H9 (cell line): Measurements from ENCODE around the gene ZNF17. TPM values are rescaled to one million over a fixed set of nuclear protein-coding genes. Genes with fewer than 3 reads are reported as not detected.

ENCODE experiments used
- DNase-seq: peaks from one replicate; pipeline ENCODE4 v3.0.0-alpha.2; 2017
- H2AFZ ChIP-seq: one replicate; pipeline ENCODE4 v1.6.1; 2013; ENCODE audit warnings: mild to moderate bottlenecking, low read length, control low read depth, moderate library complexity
- H2AK5ac ChIP-seq: 2 replicates; pipeline ENCODE4 v1.6.1; 2013; ENCODE audit warnings: low read length, control low read depth, mixed read lengths; ENCODE audit not compliant: insufficient read length
- H2BK120ac ChIP-seq: one replicate; pipeline ENCODE4 v1.6.1; 2013; ENCODE audit warnings: low read depth, mild to moderate bottlenecking, low read length, control low read depth, inconsistent platforms; ENCODE audit not compliant: poor library complexity, severe bottlenecking
- H2BK12ac ChIP-seq: 2 replicates; pipeline ENCODE4 v1.6.1; 2013; ENCODE audit warnings: low read length, control low read depth, mixed read lengths, low read depth; ENCODE audit not compliant: insufficient read length
- H2BK15ac ChIP-seq: 2 replicates; pipeline ENCODE4 v1.6.1; 2013; ENCODE audit warnings: low read depth, low read length, control low read depth
- H2BK20ac ChIP-seq: one replicate; pipeline ENCODE4 v1.6.1; 2013; ENCODE audit warnings: low read depth, mild to moderate bottlenecking, low read length, control low read depth, inconsistent platforms; ENCODE audit not compliant: poor library complexity, severe bottlenecking
- H2BK5ac ChIP-seq: 2 replicates; pipeline ENCODE4 v1.6.1; 2013; ENCODE audit warnings: low read length, control low read depth, mixed read lengths; ENCODE audit not compliant: insufficient read length
- H3K14ac ChIP-seq: 2 replicates; pipeline ENCODE4 v1.6.1; 2013; ENCODE audit warnings: low read length, control low read depth; ENCODE audit not compliant: insufficient read depth
- H3K18ac ChIP-seq: 2 replicates; pipeline ENCODE4 v1.6.1; 2013; ENCODE audit warnings: low read depth, mild to moderate bottlenecking, mixed read lengths, low read length, control low read depth; ENCODE audit not compliant: insufficient read length
- H3K23ac ChIP-seq: 2 replicates; pipeline ENCODE4 v1.6.1; 2013; ENCODE audit warnings: low read length, control low read depth, mixed read lengths, low read depth; ENCODE audit not compliant: insufficient read length
- H3K23me2 ChIP-seq: 2 replicates; pipeline ENCODE4 v1.6.1; 2013; ENCODE audit warnings: low read depth, mild to moderate bottlenecking, mixed read lengths, low read length, control low read depth; ENCODE audit not compliant: insufficient read length, poor library complexity, severe bottlenecking
- H3K27ac ChIP-seq: 2 replicates; pipeline ENCODE4 v1.5.1; 2013; ENCODE audit warnings: low read length, control low read depth, mixed read lengths, low read depth; ENCODE audit not compliant: insufficient read length
- H3K27me3 ChIP-seq: 2 replicates; pipeline ENCODE4 v1.6.1; 2013; ENCODE audit warnings: low read length, control low read depth, inconsistent platforms; ENCODE audit not compliant: insufficient read depth
- H3K4ac ChIP-seq: 2 replicates; pipeline ENCODE4 v1.6.1; 2013; ENCODE audit warnings: low read depth, mild to moderate bottlenecking, control low read depth, inconsistent platforms, low read length, moderate library complexity
- H3K4me1 ChIP-seq: 2 replicates; pipeline ENCODE4 v1.6.1; 2013; ENCODE audit warnings: low read length, control low read depth, inconsistent platforms; ENCODE audit not compliant: insufficient read depth
- H3K4me2 ChIP-seq: 2 replicates; pipeline ENCODE4 v1.6.1; 2013; ENCODE audit warnings: low read length, control low read depth, mixed read lengths; ENCODE audit not compliant: insufficient read length, insufficient read depth
- H3K56ac ChIP-seq: 2 replicates; pipeline ENCODE4 v1.6.1; 2013; ENCODE audit warnings: low read depth, mild to moderate bottlenecking, mixed read lengths, low read length, control low read depth; ENCODE audit not compliant: insufficient read length
- H3K79me1 ChIP-seq: 2 replicates; pipeline ENCODE4 v1.6.1; 2013; ENCODE audit warnings: low read depth, mild to moderate bottlenecking, moderate library complexity, low read length, control low read depth, inconsistent platforms; ENCODE audit not compliant: insufficient read depth, poor library complexity, severe bottlenecking
- H3K79me2 ChIP-seq: 2 replicates; pipeline ENCODE4 v1.6.1; 2013; ENCODE audit warnings: low read length, control low read depth, inconsistent platforms; ENCODE audit not compliant: insufficient read depth
- H3K9ac ChIP-seq: 2 replicates; pipeline ENCODE4 v1.6.1; 2013; ENCODE audit warnings: low read length, control low read depth, mixed read lengths; ENCODE audit not compliant: insufficient read length; ENCODE audit errors: extremely low read depth
- H3K9me3 ChIP-seq: one replicate; pipeline ENCODE4 v1.6.1; 2013; ENCODE audit warnings: low read depth, low read length, inconsistent platforms; ENCODE audit not compliant: control insufficient read depth
- H3T11ph ChIP-seq: one replicate; pipeline ENCODE4 v1.6.1; 2013; ENCODE audit warnings: mild to moderate bottlenecking, low read length, control low read depth, inconsistent platforms
- H4K20me1 ChIP-seq: one replicate; pipeline ENCODE4 v1.6.1; 2013; ENCODE audit not compliant: control insufficient read depth, insufficient read length, insufficient read depth
- H4K5ac ChIP-seq: 2 replicates; pipeline ENCODE4 v1.6.1; 2013; ENCODE audit warnings: low read depth, mild to moderate bottlenecking, mixed read lengths, low read length, control low read depth; ENCODE audit not compliant: insufficient read length
- H4K8ac ChIP-seq: replicated peaks from 2 replicates; pipeline ENCODE4 v1.6.1; 2013; ENCODE audit warnings: low read length, control low read depth, mixed read lengths, low read depth; ENCODE audit not compliant: insufficient read length
- H4K91ac ChIP-seq: 2 replicates; pipeline ENCODE4 v1.6.1; 2013; ENCODE audit warnings: low read depth, mild to moderate bottlenecking, moderate library complexity, mixed read lengths, low read length, control low read depth; ENCODE audit not compliant: insufficient read length
- H3K27ac Mint-ChIP-seq, 3 experiments: 2 replicates in 2 of 3; 3 replicates in 1 of 3; pipeline ENCODE4 v1.8.0; 2020 to 2021; ENCODE audit warnings: mixed read lengths in 3 of 3, mild to moderate bottlenecking in 1 of 3, moderate library complexity in 1 of 3
- H3K27me3 Mint-ChIP-seq: 2 replicates; pipeline ENCODE4 v1.8.0; 2021; ENCODE audit warnings: low read depth, mild to moderate bottlenecking, moderate library complexity, mixed read lengths
- H3K36me3 Mint-ChIP-seq, 3 experiments: 2 replicates in 2 of 3; 3 replicates in 1 of 3; pipeline ENCODE4 v1.8.0; 2020 to 2021; ENCODE audit warnings: low read depth in 3 of 3, mixed read lengths in 3 of 3; ENCODE audit not compliant: insufficient read depth in 1 of 3
- H3K4me1 Mint-ChIP-seq, 2 experiments: 2 replicates each; pipeline ENCODE4 v1.8.0; 2020; ENCODE audit warnings: mixed read lengths in 2 of 2
- H3K4me3 Mint-ChIP-seq, 2 experiments: 2 replicates in 1 of 2; 3 replicates in 1 of 2; pipeline ENCODE4 v1.8.0; 2020 to 2021; ENCODE audit warnings: mild to moderate bottlenecking in 2 of 2, mixed read lengths in 2 of 2, moderate library complexity in 1 of 2
- H3K9me3 Mint-ChIP-seq, 2 experiments: 2 replicates in 1 of 2; 3 replicates in 1 of 2; pipeline ENCODE4 v1.8.0; 2020; ENCODE audit warnings: mild to moderate bottlenecking in 2 of 2, mixed read lengths in 2 of 2, moderate library complexity in 1 of 2
- WGBS: extraction: QIAGEN DNeasy Blood & Tissue Kit; methylation state at CpG from one replicate; pipeline ENCODE4 v1.1.7; 2013; ENCODE audit warnings: missing lambda C conversion rate, low lambda C conversion rate, mixed read lengths; ENCODE audit not compliant: insufficient read length; ENCODE audit errors: extremely low coverage; 5-methylcytosine and 5-hydroxymethylcytosine counted together
- total RNA-seq: library from RNA; stranded (reverse); gene quantifications from 2 replicates; pipeline ENCODE4 v1.2.1, GENCODE V29; 2021
- TF ChIP-seq, protein P1 (sequence below): fragments of 200-600 bp; sonication (generic); conservative IDR thresholded peaks from 3 replicates; pipeline ENCODE4 v1.8.0; 2021; ENCODE audit warnings: antibody characterized with exemption, mild to moderate bottlenecking

The ZNF17 gene
- total RNA-seq, 1 experiment from 2014 or later = 16.3 TPM

DNA sequence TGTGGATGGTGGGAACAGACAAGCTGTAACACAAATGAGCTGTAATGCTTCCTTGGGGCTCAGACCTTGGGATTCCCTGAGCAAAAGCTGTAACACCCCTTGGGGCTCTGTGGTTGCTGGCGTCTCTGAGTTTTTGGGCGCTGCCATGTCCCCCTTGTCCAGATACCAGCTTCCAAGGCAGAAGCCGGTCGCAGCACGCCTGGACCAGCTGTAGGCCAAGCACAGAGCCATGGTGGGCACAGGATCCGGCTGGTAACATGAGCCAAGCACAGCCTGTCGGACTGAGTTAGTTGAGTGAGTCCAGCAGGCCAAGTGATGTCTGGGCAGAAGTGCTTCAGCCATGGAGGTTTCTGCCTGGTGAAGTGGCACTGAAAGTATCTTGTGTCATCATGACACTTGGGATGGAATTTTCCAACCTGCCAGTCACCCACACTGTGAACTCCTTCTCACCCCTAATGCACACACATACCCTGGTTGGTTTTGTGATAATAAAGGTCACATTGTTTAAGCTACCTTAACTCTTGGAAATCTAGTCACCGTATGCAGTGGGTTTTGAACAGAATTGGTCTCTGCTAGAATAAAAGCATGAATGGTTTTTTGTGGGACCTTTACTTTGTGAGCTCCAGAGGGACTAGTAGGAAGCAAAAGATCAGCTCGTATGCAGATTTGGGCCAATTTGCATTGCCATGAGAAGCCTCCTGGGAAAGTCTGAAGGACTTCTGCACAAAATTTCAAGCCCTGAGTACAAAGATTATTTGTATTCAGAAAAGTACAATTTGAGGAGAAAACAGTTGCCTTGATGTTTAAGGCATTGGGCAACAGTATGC, 7.0 kb upstream of the ZNF17 start:
- Histone ChIP-seq H3K27me3 (no peaks in the 10 kb centered on the region), H3K56ac (no peak overlapping the region), H3T11ph (no peak overlapping the region), H4K5ac (no peak overlapping the region), H2BK20ac (no peak overlapping the region), H4K8ac (no peak overlapping the region), H2AFZ (no peak overlapping the region), H4K20me1 (no peaks in the 10 kb centered on the region), H2BK120ac (no peak overlapping the region), H3K79me1 (no peaks in the 10 kb centered on the region), H3K79me2 (no peaks in the 10 kb centered on the region), H4K91ac (no peak overlapping the region), H3K14ac (no peak overlapping the region), H3K9ac (no peak overlapping the region), H3K18ac (no peak overlapping the region), H2BK12ac (no peak overlapping the region), H3K27ac (no peak overlapping the region), H3K23ac (no peak overlapping the region), H3K4me2 (no peak overlapping the region), H3K4me1 (no peaks in the 10 kb centered on the region), H2BK5ac (no peak overlapping the region), H3K4ac (no peak overlapping the region), H3K9me3 (no peaks in the 10 kb centered on the region), H2BK15ac (no peak overlapping the region), H3K23me2 (no peaks in the 10 kb centered on the region), H2AK5ac (no peak overlapping the region)
- peaks cover 2 to 10% of the 10 kb centered on the region in 2 experiments; a peak in 4 of 5 replicates for H3K9me3 Mint-ChIP-seq
- no peaks in the 10 kb centered on the region for H3K4me1 Mint-ChIP-seq
- TF ChIP-seq, protein P1, sequence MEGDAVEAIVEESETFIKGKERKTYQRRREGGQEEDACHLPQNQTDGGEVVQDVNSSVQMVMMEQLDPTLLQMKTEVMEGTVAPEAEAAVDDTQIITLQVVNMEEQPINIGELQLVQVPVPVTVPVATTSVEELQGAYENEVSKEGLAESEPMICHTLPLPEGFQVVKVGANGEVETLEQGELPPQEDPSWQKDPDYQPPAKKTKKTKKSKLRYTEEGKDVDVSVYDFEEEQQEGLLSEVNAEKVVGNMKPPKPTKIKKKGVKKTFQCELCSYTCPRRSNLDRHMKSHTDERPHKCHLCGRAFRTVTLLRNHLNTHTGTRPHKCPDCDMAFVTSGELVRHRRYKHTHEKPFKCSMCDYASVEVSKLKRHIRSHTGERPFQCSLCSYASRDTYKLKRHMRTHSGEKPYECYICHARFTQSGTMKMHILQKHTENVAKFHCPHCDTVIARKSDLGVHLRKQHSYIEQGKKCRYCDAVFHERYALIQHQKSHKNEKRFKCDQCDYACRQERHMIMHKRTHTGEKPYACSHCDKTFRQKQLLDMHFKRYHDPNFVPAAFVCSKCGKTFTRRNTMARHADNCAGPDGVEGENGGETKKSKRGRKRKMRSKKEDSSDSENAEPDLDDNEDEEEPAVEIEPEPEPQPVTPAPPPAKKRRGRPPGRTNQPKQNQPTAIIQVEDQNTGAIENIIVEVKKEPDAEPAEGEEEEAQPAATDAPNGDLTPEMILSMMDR = no peak
- H3K27me3 Mint-ChIP-seq = no peaks in the 10 kb centered on the region; the same call in none of the 2 replicates
- H3K4me3 Mint-ChIP-seq = no peak overlapping the region; a peak in 1 of 5 replicates
- no CpG with 5 or more reads among the region's 9 CpGs for WGBS
- peaks cover 6 to 19% (median 7%) of the 10 kb centered on the region in 3 experiments for H3K36me3 Mint-ChIP-seq
- no peak for DNase-seq
- no peak overlapping the region for H3K27ac Mint-ChIP-seq
